Trophoblast cell (in vitro differentiated cells and primary cell): Measurements from ENCODE around the gene LRIG1.
A peak's percentile ranks its signal among the peaks of the same experiment; 100 is the strongest.

Experiments
- DNase-seq, 2 donors: peaks; one replicate each; pipeline ENCODE4 v3.0.0-alpha.2; 2016
- H2AFZ ChIP-seq: 2 replicates; pipeline ENCODE4 v1.6.1; 2013; ENCODE audit warnings: low read length, moderate library complexity, mild to moderate bottlenecking; ENCODE audit not compliant: insufficient read depth, poor library complexity
- H2AK5ac ChIP-seq: 2 replicates; pipeline ENCODE4 v1.6.1; 2013; ENCODE audit warnings: mild to moderate bottlenecking, low read length
- H2BK120ac ChIP-seq: 2 replicates; pipeline ENCODE4 v1.6.1; 2013; ENCODE audit warnings: low read length, mild to moderate bottlenecking, moderate library complexity; ENCODE audit not compliant: insufficient read depth, poor library complexity
- H2BK12ac ChIP-seq: 2 replicates; pipeline ENCODE4 v1.6.1; 2013; ENCODE audit warnings: mild to moderate bottlenecking, low read length, moderate library complexity
- H2BK5ac ChIP-seq: 2 replicates; pipeline ENCODE4 v1.6.1; 2013; ENCODE audit warnings: low read length, low read depth, moderate library complexity, mild to moderate bottlenecking; ENCODE audit not compliant: poor library complexity
- H3K14ac ChIP-seq: 2 replicates; pipeline ENCODE4 v1.6.1; 2013; ENCODE audit warnings: mild to moderate bottlenecking, low read length
- H3K18ac ChIP-seq: 2 replicates; pipeline ENCODE4 v1.6.1; 2013; ENCODE audit warnings: mild to moderate bottlenecking, low read length
- H3K23ac ChIP-seq: 2 replicates; pipeline ENCODE4 v1.6.1; 2013; ENCODE audit warnings: low read length
- H3K27ac ChIP-seq: 2 replicates; pipeline ENCODE4 v1.5.1; 2013; ENCODE audit warnings: low read depth, mild to moderate bottlenecking, inconsistent platforms, low read length, moderate library complexity
- H3K27me3 ChIP-seq: 2 replicates; pipeline ENCODE4 v1.6.1; 2013; ENCODE audit warnings: inconsistent platforms, mild to moderate bottlenecking, low read length, moderate library complexity; ENCODE audit not compliant: insufficient read depth
- H3K36me3 ChIP-seq, 2 experiments: 1 replicate in 1 of 2; 2 replicates in 1 of 2; pipeline ENCODE4 v1.6.1; 2013; ENCODE audit warnings: low read length in 2 of 2, mild to moderate bottlenecking in 2 of 2, moderate library complexity in 1 of 2; ENCODE audit not compliant: insufficient read depth in 2 of 2, control insufficient read depth in 1 of 2
- H3K4ac ChIP-seq: 2 replicates; pipeline ENCODE4 v1.6.1; 2013; ENCODE audit warnings: low read depth, mild to moderate bottlenecking, low read length, moderate library complexity
- H3K4me1 ChIP-seq, 2 experiments: 1 replicate in 1 of 2; 2 replicates in 1 of 2; pipeline ENCODE4 v1.6.1; 2013; ENCODE audit warnings: low read length in 2 of 2, mild to moderate bottlenecking in 2 of 2, moderate library complexity in 1 of 2; ENCODE audit not compliant: insufficient read depth in 2 of 2, control insufficient read depth in 1 of 2
- H3K4me2 ChIP-seq: 2 replicates; pipeline ENCODE4 v1.6.1; 2013; ENCODE audit warnings: inconsistent platforms, mild to moderate bottlenecking, low read length, moderate library complexity
- H3K4me3 ChIP-seq: 2 replicates; pipeline ENCODE4 v1.5.1; 2013; ENCODE audit warnings: mild to moderate bottlenecking, low read depth, low read length, inconsistent platforms
- H3K79me1 ChIP-seq: one replicate; pipeline ENCODE4 v1.6.1; 2013; ENCODE audit warnings: low read length
- H3K79me2 ChIP-seq: 2 replicates; pipeline ENCODE4 v1.6.1; 2013; ENCODE audit warnings: low read length, mild to moderate bottlenecking; ENCODE audit not compliant: control insufficient read depth, insufficient read depth, poor library complexity
- H3K9ac ChIP-seq: 2 replicates; pipeline ENCODE4 v1.6.1; 2013; ENCODE audit warnings: mild to moderate bottlenecking, low read length
- H3K9me3 ChIP-seq: 2 replicates; pipeline ENCODE4 v1.6.1; 2013; ENCODE audit warnings: low read depth, mild to moderate bottlenecking, control low read depth, inconsistent platforms, low read length; ENCODE audit not compliant: insufficient read depth
- H4K12ac ChIP-seq: 2 replicates; pipeline ENCODE4 v1.6.1; 2013; ENCODE audit warnings: low read depth, mild to moderate bottlenecking, low read length, moderate library complexity
- H4K8ac ChIP-seq: 2 replicates; pipeline ENCODE4 v1.6.1; 2013; ENCODE audit warnings: low read depth, mild to moderate bottlenecking, low read length, moderate library complexity
- H4K91ac ChIP-seq: one replicate; pipeline ENCODE4 v1.6.1; 2013; ENCODE audit warnings: low read depth, mild to moderate bottlenecking, low read length, moderate library complexity
- whole genome bisulfite sequencing: extraction: QIAGEN DNeasy Blood & Tissue Kit; methylation state at CpG from one replicate; pipeline ENCODE4 v1.1.7; 2013; ENCODE audit warnings: missing lambda C conversion rate; ENCODE audit not compliant: insufficient read length, insufficient coverage; ENCODE audit errors: extremely low coverage; 5-methylcytosine and 5-hydroxymethylcytosine counted together

Gene LRIG1

GRCh38 chr3:66453651-66454463 lies 47.0 kb downstream of the LRIG1 start:
- Histone ChIP-seq H3K9ac (peak overlapping the region; percentile 29), H4K91ac (no peak overlapping the region), H2AK5ac (no peak overlapping the region), H2BK12ac (no peak overlapping the region), H4K12ac (no peak overlapping the region), H2AFZ (no peak overlapping the region), H3K79me1 (no peaks in the 10 kb centered on the region), H3K36me3 (no peaks in the 10 kb centered on the region), H3K9me3 (no peaks in the 10 kb centered on the region), H3K23ac (no peak overlapping the region), H3K79me2 (no peaks in the 10 kb centered on the region), H3K27me3 (no peaks in the 10 kb centered on the region), H3K4me2 (no peak overlapping the region), H3K4ac (no peak overlapping the region), H3K14ac (no peak overlapping the region), H3K18ac (no peak overlapping the region), H3K27ac (no peak overlapping the region), H3K4me1 (no peaks in the 10 kb centered on the region), H2BK120ac (no peak overlapping the region), H2BK5ac (no peak overlapping the region), H3K4me3 (no peak overlapping the region), H4K8ac (no peak overlapping the region)
- WGBS = no CpG with 5 or more reads among the region's 6 CpGs
- no peak for DNase-seq

- H2BK5ac ChIP-seq = no peak overlapping the region
- H3K4me2 ChIP-seq = no peak overlapping the region
- H3K18ac ChIP-seq = no peak overlapping the region
- no peaks in the 10 kb centered on the region for H3K36me3 ChIP-seq
- H2AFZ ChIP-seq = no peak overlapping the region
- H4K91ac ChIP-seq = no peak overlapping the region
- H3K79me2 ChIP-seq = no peaks in the 10 kb centered on the region
- H3K27ac ChIP-seq = no peak overlapping the region
- H3K79me1 ChIP-seq = no peaks in the 10 kb centered on the region
- no peak overlapping the region for H2BK120ac ChIP-seq
- no peak for DNase-seq
- H3K4ac ChIP-seq = no peak overlapping the region
- no peak overlapping the region for H2BK12ac ChIP-seq
- H3K9ac ChIP-seq = no peak overlapping the region
- no peak overlapping the region for H3K14ac ChIP-seq
- H3K9me3 ChIP-seq = no peaks in the 10 kb centered on the region
- no peaks in the 10 kb centered on the region for H3K27me3 ChIP-seq
- H4K8ac ChIP-seq = no peak overlapping the region
- no peaks in the 10 kb centered on the region for H3K4me1 ChIP-seq
- no peak overlapping the region for H4K12ac ChIP-seq
- no peak overlapping the region for H2AK5ac ChIP-seq
- no peak overlapping the region for H3K23ac ChIP-seq
- no CpG with 5 or more reads among the region's 7 CpGs for WGBS
- no peak overlapping the region for H3K4me3 ChIP-seq
Observed at GRCh38 chr3:66452303-66453011, 48.4 kb downstream of the LRIG1 start.

- H4K12ac ChIP-seq = no peak overlapping the region
- H2AK5ac ChIP-seq = no peak overlapping the region
- H3K27ac ChIP-seq = no peak overlapping the region
- H3K27me3 ChIP-seq = no peaks in the 10 kb centered on the region
- H3K9ac ChIP-seq = no peak overlapping the region
- H3K36me3 ChIP-seq = no peaks in the 10 kb centered on the region
- WGBS = no CpG with 5 or more reads among the region's 6 CpGs
- H3K4me2 ChIP-seq = no peak overlapping the region
- H3K4me1 ChIP-seq = no peaks in the 10 kb centered on the region
- no peak overlapping the region for H3K4me3 ChIP-seq
- H2BK12ac ChIP-seq = no peak overlapping the region
- no peak overlapping the region for H2BK5ac ChIP-seq
- no peak for DNase-seq
- H3K79me1 ChIP-seq = no peaks in the 10 kb centered on the region
- H3K23ac ChIP-seq = no peak overlapping the region
- no peak overlapping the region for H3K14ac ChIP-seq
- no peak overlapping the region for H4K91ac ChIP-seq
- H2AFZ ChIP-seq = no peak overlapping the region
- no peaks in the 10 kb centered on the region for H3K9me3 ChIP-seq
- H3K18ac ChIP-seq = no peak overlapping the region
- H2BK120ac ChIP-seq = no peak overlapping the region
- H4K8ac ChIP-seq = no peak overlapping the region
- no peaks in the 10 kb centered on the region for H3K79me2 ChIP-seq
- H3K4ac ChIP-seq = no peak overlapping the region
Observed at GRCh38 chr3:66451766-66452165, 49.1 kb downstream of the LRIG1 start.

- no peak overlapping the region for H4K91ac ChIP-seq
- no peak overlapping the region for H3K4me2 ChIP-seq
- no peak overlapping the region for H4K12ac ChIP-seq
- H3K18ac ChIP-seq = no peak overlapping the region
- H3K27me3 ChIP-seq = no peaks in the 10 kb centered on the region
- H3K79me1 ChIP-seq = no peaks in the 10 kb centered on the region
- no peaks in the 10 kb centered on the region for H3K36me3 ChIP-seq
- H3K4me3 ChIP-seq = no peak overlapping the region
- H2BK12ac ChIP-seq = no peak overlapping the region
- H3K79me2 ChIP-seq = no peaks in the 10 kb centered on the region
- H3K4me1 ChIP-seq = no peaks in the 10 kb centered on the region
- no peak overlapping the region for H2BK120ac ChIP-seq
- H4K8ac ChIP-seq = no peak overlapping the region
- no peak overlapping the region for H3K4ac ChIP-seq
- no CpG with 5 or more reads among the region's 4 CpGs for WGBS
- no peak overlapping the region for H2AK5ac ChIP-seq
- no peak for DNase-seq
- H3K9ac ChIP-seq = no peak overlapping the region
- H2AFZ ChIP-seq = no peak overlapping the region
- H3K14ac ChIP-seq = no peak overlapping the region
- no peak overlapping the region for H2BK5ac ChIP-seq
- H3K23ac ChIP-seq = no peak overlapping the region
- H3K27ac ChIP-seq = no peak overlapping the region
- no peaks in the 10 kb centered on the region for H3K9me3 ChIP-seq
Observed at GRCh38 chr3:66450390-66451022, 50.3 kb downstream of the LRIG1 start.
